Measurements from ENCODE around the gene ENOX1. TPM values are rescaled to one million over a fixed set of nuclear protein-coding genes. Genes with fewer than 3 reads are reported as not detected.

Gene ENOX1
- total RNA-seq, 1 donor from 2014 or later, result 1.1 TPM

- H3K27me3 ChIP-seq, result no peaks in the 10 kb centered on the region
- H3K4me1 ChIP-seq, result no peaks in the 10 kb centered on the region
- no peak overlapping the region for H2AFZ ChIP-seq (replicated peaks)
- no peaks in the 10 kb centered on the region for H4K20me1 ChIP-seq (ENCODE audit: low read depth)
- no peak for DNase-seq (ENCODE audit: low spot score)
- no peak overlapping the region for H3K9ac ChIP-seq
- no peaks in the 10 kb centered on the region for H3K9me3 Mint-ChIP-seq
- H3K4me3 Mint-ChIP-seq, result no peak overlapping the region
- no peaks in the 10 kb centered on the region for H3K79me2 ChIP-seq (ENCODE audit: low read depth)
- H3K4me3 ChIP-seq, result no peak overlapping the region
- no peaks in the 10 kb centered on the region for H3K36me3 ChIP-seq
- H3K9me3 ChIP-seq (ENCODE audit: low read depth), result no peaks in the 10 kb centered on the region
- no peak for TF ChIP-seq EZH2 (IDR thresholded peaks at IDR 0.05)
- TF ChIP-seq CTCF (IDR thresholded peaks at IDR 0.05), result no peak
- no peak for TF ChIP-seq EZH2phosphoT487 (IDR thresholded peaks at IDR 0.05)
- H3K4me1 Mint-ChIP-seq, result no peaks in the 10 kb centered on the region
- no peaks in the 10 kb centered on the region for H3K27me3 Mint-ChIP-seq (ENCODE audit: insufficient read depth, low read depth)
- H3K27ac ChIP-seq, result no peak overlapping the region
- H3K4me2 ChIP-seq, result no peak overlapping the region
- H3K27ac Mint-ChIP-seq, result no peak overlapping the region
- no peaks in the 10 kb centered on the region for H3F3A ChIP-seq (ENCODE audit: low read depth)
- H3K36me3 Mint-ChIP-seq, result no peaks in the 10 kb centered on the region
Measured at GRCh38 chr13:43528992-43529391, 257.8 kb downstream of the ENOX1 start.

GRCh38 chr13:43522788-43523187, 264.0 kb downstream of the ENOX1 start:
- H3K9ac ChIP-seq, result no peak overlapping the region

GRCh38 chr13:43520351-43520750, 266.4 kb downstream of the ENOX1 start:
- Mint-ChIP-seq H3K27ac (no peak overlapping the region), H3K9me3 (no peaks in the 10 kb centered on the region), H3K36me3 (no peaks in the 10 kb centered on the region), H3K27me3 (ENCODE audit: insufficient read depth, low read depth) (no peaks in the 10 kb centered on the region), H3K4me3 (no peak overlapping the region), H3K4me1 (peaks cover 5% of the 10 kb centered on the region)
- TF ChIP-seq CTCF (IDR thresholded peaks at IDR 0.05), result no peak
- peaks cover 3% of the 10 kb centered on the region for H3K4me1 ChIP-seq
- no peaks in the 10 kb centered on the region for H3K79me2 ChIP-seq (ENCODE audit: low read depth)
- no peak for DNase-seq (ENCODE audit: low spot score)
- H3K27ac ChIP-seq, result no peak overlapping the region
- H3K4me3 ChIP-seq, result no peak overlapping the region
- H3K9ac ChIP-seq, result no peak overlapping the region
- no peak overlapping the region for H3K4me2 ChIP-seq
- H4K20me1 ChIP-seq (ENCODE audit: low read depth), result no peaks in the 10 kb centered on the region
- no peak overlapping the region for H2AFZ ChIP-seq (replicated peaks)
- no peaks in the 10 kb centered on the region for H3K9me3 ChIP-seq (ENCODE audit: low read depth)
- no peaks in the 10 kb centered on the region for H3K27me3 ChIP-seq
- H3F3A ChIP-seq (ENCODE audit: low read depth), result no peaks in the 10 kb centered on the region
- H3K36me3 ChIP-seq, result no peaks in the 10 kb centered on the region

More at GRCh38 chr13:43522788-43523187, 264.0 kb downstream of the ENOX1 start:
- H3F3A ChIP-seq (ENCODE audit: low read depth), result no peaks in the 10 kb centered on the region
- H3K27me3 ChIP-seq, result no peaks in the 10 kb centered on the region
- no peak overlapping the region for H3K27ac Mint-ChIP-seq
- no peaks in the 10 kb centered on the region for H3K9me3 ChIP-seq (ENCODE audit: low read depth)
- no peak overlapping the region for H3K27ac ChIP-seq
- TF ChIP-seq CTCF (IDR thresholded peaks at IDR 0.05) (no peak), EZH2 (IDR thresholded peaks at IDR 0.05) (no peak), EZH2phosphoT487 (IDR thresholded peaks at IDR 0.05) (no peak)
- DNase-seq (ENCODE audit: low spot score), result no peak
- H3K79me2 ChIP-seq (ENCODE audit: low read depth), result no peaks in the 10 kb centered on the region
- no peak overlapping the region for H3K4me3 Mint-ChIP-seq
- no peak overlapping the region for H3K4me3 ChIP-seq
- no peaks in the 10 kb centered on the region for H3K4me1 Mint-ChIP-seq
- no peaks in the 10 kb centered on the region for H3K36me3 ChIP-seq
- no peaks in the 10 kb centered on the region for H3K27me3 Mint-ChIP-seq (ENCODE audit: insufficient read depth, low read depth)
- H2AFZ ChIP-seq (replicated peaks), result no peak overlapping the region
- H3K4me2 ChIP-seq, result no peak overlapping the region
- H3K4me1 ChIP-seq, result no peaks in the 10 kb centered on the region
- no peaks in the 10 kb centered on the region for H3K9me3 Mint-ChIP-seq
- H4K20me1 ChIP-seq (ENCODE audit: low read depth), result no peaks in the 10 kb centered on the region
- H3K36me3 Mint-ChIP-seq, result no peaks in the 10 kb centered on the region

GRCh38 chr13:43518833-43519232, 267.9 kb downstream of the ENOX1 start:
- Histone ChIP-seq H3K4me3 (no peak overlapping the region), H2AFZ (replicated peaks) (no peak overlapping the region), H3K9me3 (ENCODE audit: low read depth) (no peaks in the 10 kb centered on the region), H3F3A (ENCODE audit: low read depth) (no peaks in the 10 kb centered on the region), H3K4me1 (peaks cover 3% of the 10 kb centered on the region), H3K9ac (no peak overlapping the region), H3K79me2 (ENCODE audit: low read depth) (no peaks in the 10 kb centered on the region), H3K27me3 (no peaks in the 10 kb centered on the region), H3K27ac (no peak overlapping the region), H3K36me3 (no peaks in the 10 kb centered on the region), H4K20me1 (ENCODE audit: low read depth) (no peaks in the 10 kb centered on the region), H3K4me2 (no peak overlapping the region)
- Mint-ChIP-seq H3K4me3 (no peak overlapping the region), H3K36me3 (no peaks in the 10 kb centered on the region), H3K4me1 (peaks cover 5% of the 10 kb centered on the region), H3K27ac (no peak overlapping the region), H3K27me3 (ENCODE audit: insufficient read depth, low read depth) (peaks cover 3% of the 10 kb centered on the region), H3K9me3 (no peaks in the 10 kb centered on the region)
- TF ChIP-seq CTCF (IDR thresholded peaks at IDR 0.05) (no peak), EZH2 (IDR thresholded peaks at IDR 0.05) (no peak), EZH2phosphoT487 (IDR thresholded peaks at IDR 0.05) (no peak)
- no peak for DNase-seq (ENCODE audit: low spot score)
